GM23338 (cell line): Measurements from ENCODE around the gene PKD2L1. TPM values are rescaled to one million over a fixed set of nuclear protein-coding genes. Genes with fewer than 3 reads are reported as not detected.

Experiments
- ATAC-seq: fragments of 200-7000 bp; cut with Tn5 transposase; 3 replicates; pipeline ENCODE4 v1.9.1; 2020
- DNase-seq: peaks from one replicate; pipeline ENCODE4 v3.0.0-alpha.2; 2015; ENCODE audit warnings: low spot score
- H2AFZ ChIP-seq: fragments of 200-600 bp; sonication (generic); 2 replicates; pipeline ENCODE4 v1.8.0; 2016; ENCODE audit warnings: antibody characterized with exemption, mild to moderate bottlenecking, moderate library complexity
- H3F3A ChIP-seq: fragments of 200-600 bp; sonication (generic); replicated peaks from 2 replicates; pipeline ENCODE4 v1.8.0; 2017; ENCODE audit warnings: antibody characterized with exemption, mixed run types, low read depth
- H3K27ac ChIP-seq: fragments of 200-600 bp; sonication (generic); 2 replicates; pipeline ENCODE4 v1.6.1; 2016; ENCODE audit warnings: low read depth
- H3K27me3 ChIP-seq: fragments of 200-600 bp; sonication (generic); 2 replicates; pipeline ENCODE4 v1.8.0; 2016; ENCODE audit warnings: mild to moderate bottlenecking, mixed run types, moderate library complexity; ENCODE audit not compliant: insufficient read depth
- H3K36me3 ChIP-seq: fragments of 200-600 bp; sonication (generic); 2 replicates; pipeline ENCODE4 v1.8.0; 2016; ENCODE audit warnings: mild to moderate bottlenecking; ENCODE audit not compliant: insufficient read depth
- H3K4me1 ChIP-seq: fragments of 200-600 bp; sonication (generic); 2 replicates; pipeline ENCODE4 v1.8.0; 2016; ENCODE audit warnings: mild to moderate bottlenecking, moderate library complexity; ENCODE audit not compliant: insufficient read depth
- H3K4me2 ChIP-seq: fragments of 200-600 bp; sonication (generic); 2 replicates; pipeline ENCODE4 v1.7.1; 2017; ENCODE audit warnings: mixed run types
- H3K4me3 ChIP-seq: fragments of 200-600 bp; sonication (generic); 2 replicates; pipeline ENCODE4 v1.6.1; 2016; ENCODE audit warnings: mixed run types
- H3K79me2 ChIP-seq: fragments of 200-600 bp; sonication (generic); replicated peaks from 2 replicates; pipeline ENCODE4 v1.8.0; 2017; ENCODE audit warnings: mild to moderate bottlenecking; ENCODE audit not compliant: insufficient read depth
- H3K9me2 ChIP-seq: fragments of 200-600 bp; sonication (generic); 2 replicates; pipeline ENCODE4 v1.8.0; 2017; ENCODE audit not compliant: insufficient read depth
- H4K20me1 ChIP-seq: fragments of 200-600 bp; sonication (generic); replicated peaks from 2 replicates; pipeline ENCODE4 v1.8.0; 2017; ENCODE audit warnings: mild to moderate bottlenecking; ENCODE audit not compliant: insufficient read depth
- H3K27ac Mint-ChIP-seq: 2 replicates; pipeline ENCODE4 v1.8.0; 2020; ENCODE audit warnings: inconsistent platforms, mild to moderate bottlenecking, moderate library complexity, mixed read lengths
- H3K27me3 Mint-ChIP-seq: 3 replicates; pipeline ENCODE4 v1.8.0; 2022; ENCODE audit warnings: low read depth, mild to moderate bottlenecking, moderate library complexity, mixed read lengths, inconsistent platforms; ENCODE audit not compliant: insufficient read depth, poor library complexity
- H3K36me3 Mint-ChIP-seq: 3 replicates; pipeline ENCODE4 v1.8.0; 2021; ENCODE audit warnings: low read depth, mild to moderate bottlenecking, inconsistent platforms, moderate library complexity, mixed read lengths
- H3K4me1 Mint-ChIP-seq: 3 replicates; pipeline ENCODE4 v1.8.0; 2020; ENCODE audit warnings: mild to moderate bottlenecking, inconsistent platforms, mixed read lengths
- H3K4me3 Mint-ChIP-seq: 3 replicates; pipeline ENCODE4 v1.8.0; 2021; ENCODE audit warnings: moderate library complexity, mild to moderate bottlenecking, inconsistent platforms, mixed read lengths
- H3K9me3 Mint-ChIP-seq: 3 replicates; pipeline ENCODE4 v1.8.0; 2020; ENCODE audit warnings: moderate library complexity, mild to moderate bottlenecking, inconsistent platforms, mixed read lengths
- CREB1 ChIP-seq: fragments of 250-450 bp; sonication (Bioruptor Pico); IDR thresholded peaks from 2 replicates; pipeline ENCODE4 v1.5.0; 2020; ENCODE audit warnings: low read depth, mild to moderate bottlenecking, moderate library complexity
- CTCF ChIP-seq, 2 experiments: fragments of 200-600 bp in 1 of 2; sonication (generic) in 1 of 2; conservative IDR thresholded peaks; 2 replicates each; pipeline versions ENCODE4 v1.5.1 to v1.6.1; 2016 to 2017; ENCODE audit warnings: antibody characterized with exemption in 2 of 2, low read depth in 2 of 2, mild to moderate bottlenecking in 2 of 2, moderate library complexity in 1 of 2
- EZH2phosphoT487 ChIP-seq: fragments of 200-600 bp; sonication (generic); IDR thresholded peaks from one replicate; pipeline ENCODE4 v1.8.1; 2018; ENCODE audit warnings: antibody characterized with exemption; ENCODE audit not compliant: unreplicated experiment
- JUNB ChIP-seq: IDR thresholded peaks from one replicate; pipeline ENCODE4 v1.6.1; 2016; ENCODE audit warnings: antibody characterized with exemption; ENCODE audit not compliant: unreplicated experiment
- NANOG ChIP-seq: IDR thresholded peaks from 2 replicates; pipeline ENCODE4 v1.6.1; 2016; ENCODE audit warnings: antibody characterized with exemption, borderline replicate concordance
- POLR2AphosphoS5 ChIP-seq: IDR thresholded peaks from 2 replicates; pipeline ENCODE4 v1.6.1; 2016; ENCODE audit warnings: antibody characterized with exemption, low read depth
- ZNF114 ChIP-seq: fragments of 250-450 bp; sonication (Bioruptor Pico); IDR thresholded peaks from 2 replicates; pipeline ENCODE4 v1.5.0; 2020; ENCODE audit warnings: mild to moderate bottlenecking, moderate library complexity
- ZNF462 ChIP-seq: fragments of 250-450 bp; sonication (Bioruptor Pico); IDR thresholded peaks from 2 replicates; pipeline ENCODE4 v1.5.0; 2020; ENCODE audit warnings: mild to moderate bottlenecking, moderate library complexity
- polyA plus RNA-seq: library from polyadenylated mRNA; unstranded; fragments of >200 nt; fragmentation: Nextera tagmentation; extraction: Ambion mirVana; gene quantifications from 2 replicates; pipeline ENCODE4 v1.2.1, GENCODE V29; 2016
- total RNA-seq: library from RNA; depleted of rRNA; stranded (reverse); fragments of >200 nt; shearing (Covaris generic); gene quantifications from 2 replicates; pipeline ENCODE4 v1.2.3, GENCODE V29; 2014
- TF ChIP-seq, protein P1 (sequence below): IDR thresholded peaks from one replicate; pipeline ENCODE4 v1.6.1; 2018; ENCODE audit warnings: antibody characterized with exemption; ENCODE audit not compliant: unreplicated experiment

The PKD2L1 gene
- total and polyA plus RNA-seq, 2 experiments from 2014 or later: not detected

- TF ChIP-seq ZNF462 (CRISPR knock-in tag): no peak
- no peak for TF ChIP-seq EZH2phosphoT487
- Histone ChIP-seq H3K36me3 (peaks cover 45% of the 10 kb centered on the region), H2AFZ (no peak overlapping the region), H3K9me2 (no peaks in the 10 kb centered on the region), H3K79me2 (no peaks in the 10 kb centered on the region), H3K4me2 (no peak overlapping the region), H3K27me3 (no peaks in the 10 kb centered on the region), H3K27ac (no peak overlapping the region), H3K4me1 (no peaks in the 10 kb centered on the region), H4K20me1 (no peaks in the 10 kb centered on the region; the same call in none of the 2 replicates), H3F3A (no peaks in the 10 kb centered on the region), H3K4me3 (no peak overlapping the region)
- Mint-ChIP-seq H3K36me3 (peaks cover 53% of the 10 kb centered on the region), H3K27me3 (no peaks in the 10 kb centered on the region), H3K27ac (no peak overlapping the region), H3K4me3 (no peak overlapping the region), H3K9me3 (no peaks in the 10 kb centered on the region), H3K4me1 (no peaks in the 10 kb centered on the region)
- ATAC-seq (no peak), DNase-seq (no peak)
Observed at GRCh38 chr10:100248820-100249219, 81.2 kb downstream of the PKD2L1 start.

- H3K4me3 Mint-ChIP-seq: no peak overlapping the region
- Histone ChIP-seq H3K9me2 (no peaks in the 10 kb centered on the region), H3K27ac (peak overlapping the region; percentile 55; the same call in 1 of the 2 replicates), H3K36me3 (peaks cover 30% of the 10 kb centered on the region), H3K4me3 (no peak overlapping the region), H3K27me3 (no peaks in the 10 kb centered on the region), H3K4me1 (no peaks in the 10 kb centered on the region), H3F3A (no peaks in the 10 kb centered on the region), H2AFZ (no peak overlapping the region), H3K4me2 (no peak overlapping the region), H4K20me1 (no peaks in the 10 kb centered on the region; the same call in none of the 2 replicates), H3K79me2 (no peaks in the 10 kb centered on the region)
- H3K36me3 Mint-ChIP-seq: peaks cover 59% of the 10 kb centered on the region
- H3K27me3 Mint-ChIP-seq: peaks cover 3% of the 10 kb centered on the region
- no peaks in the 10 kb centered on the region for H3K9me3 Mint-ChIP-seq
- DNase-seq (no peak), ATAC-seq (no peak)
- no peak overlapping the region for H3K27ac Mint-ChIP-seq
- no peaks in the 10 kb centered on the region for H3K4me1 Mint-ChIP-seq
- TF ChIP-seq CTCF (conservative IDR thresholded peaks at IDR 0.05; ENCODE audit: low read depth in 2 of 2) (no peak), POLR2AphosphoS5 (no peak), EZH2phosphoT487 (no peak), NANOG (no peak), ZNF114 (no peak), CREB1 (CRISPR knock-in tag) (no peak), JUNB (no peak)
- TF ChIP-seq, protein P1, sequence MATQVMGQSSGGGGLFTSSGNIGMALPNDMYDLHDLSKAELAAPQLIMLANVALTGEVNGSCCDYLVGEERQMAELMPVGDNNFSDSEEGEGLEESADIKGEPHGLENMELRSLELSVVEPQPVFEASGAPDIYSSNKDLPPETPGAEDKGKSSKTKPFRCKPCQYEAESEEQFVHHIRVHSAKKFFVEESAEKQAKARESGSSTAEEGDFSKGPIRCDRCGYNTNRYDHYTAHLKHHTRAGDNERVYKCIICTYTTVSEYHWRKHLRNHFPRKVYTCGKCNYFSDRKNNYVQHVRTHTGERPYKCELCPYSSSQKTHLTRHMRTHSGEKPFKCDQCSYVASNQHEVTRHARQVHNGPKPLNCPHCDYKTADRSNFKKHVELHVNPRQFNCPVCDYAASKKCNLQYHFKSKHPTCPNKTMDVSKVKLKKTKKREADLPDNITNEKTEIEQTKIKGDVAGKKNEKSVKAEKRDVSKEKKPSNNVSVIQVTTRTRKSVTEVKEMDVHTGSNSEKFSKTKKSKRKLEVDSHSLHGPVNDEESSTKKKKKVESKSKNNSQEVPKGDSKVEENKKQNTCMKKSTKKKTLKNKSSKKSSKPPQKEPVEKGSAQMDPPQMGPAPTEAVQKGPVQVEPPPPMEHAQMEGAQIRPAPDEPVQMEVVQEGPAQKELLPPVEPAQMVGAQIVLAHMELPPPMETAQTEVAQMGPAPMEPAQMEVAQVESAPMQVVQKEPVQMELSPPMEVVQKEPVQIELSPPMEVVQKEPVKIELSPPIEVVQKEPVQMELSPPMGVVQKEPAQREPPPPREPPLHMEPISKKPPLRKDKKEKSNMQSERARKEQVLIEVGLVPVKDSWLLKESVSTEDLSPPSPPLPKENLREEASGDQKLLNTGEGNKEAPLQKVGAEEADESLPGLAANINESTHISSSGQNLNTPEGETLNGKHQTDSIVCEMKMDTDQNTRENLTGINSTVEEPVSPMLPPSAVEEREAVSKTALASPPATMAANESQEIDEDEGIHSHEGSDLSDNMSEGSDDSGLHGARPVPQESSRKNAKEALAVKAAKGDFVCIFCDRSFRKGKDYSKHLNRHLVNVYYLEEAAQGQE: no peak
Observed at GRCh38 chr10:100245484-100246220, 84.4 kb downstream of the PKD2L1 start.
